SK-N-SH (cell line): Measurements from ENCODE around the gene SLC8A1.

Source experiments
- EZH2phosphoT487 ChIP-seq: fragments of 200-600 bp; sonication (generic); IDR thresholded peaks from 2 replicates; pipeline ENCODE4 v1.6.1; 2017; ENCODE audit warnings: low read depth, mixed run types, mild to moderate bottlenecking, antibody characterized with exemption, moderate library complexity, borderline replicate concordance
- JUND ChIP-seq: IDR thresholded peaks from 2 replicates; pipeline ENCODE4 v1.4.0; 2012
- RAD21 ChIP-seq: IDR thresholded peaks from 2 replicates; pipeline ENCODE4 v1.6.1; 2012; ENCODE audit warnings: mild to moderate bottlenecking, low read length
- SIN3A ChIP-seq: IDR thresholded peaks from 2 replicates; pipeline ENCODE4 v1.6.1; 2012; ENCODE audit warnings: low read depth, mild to moderate bottlenecking, low read length, moderate library complexity, borderline replicate concordance
- TF ChIP-seq, protein P1 (sequence below): IDR thresholded peaks from 2 replicates; pipeline ENCODE4 v1.4.0; 2012; ENCODE audit warnings: low read depth
- TF ChIP-seq, protein P2 (sequence below): fragments of 200-600 bp; sonication (generic); IDR thresholded peaks from 2 replicates; pipeline ENCODE4 v1.6.1; 2017; ENCODE audit warnings: antibody characterized with exemption, mild to moderate bottlenecking, moderate library complexity
- TF ChIP-seq, protein P3 (sequence below): IDR thresholded peaks from 2 replicates; pipeline ENCODE4 v1.6.1; 2012; ENCODE audit warnings: mild to moderate bottlenecking, low read depth, low read length, moderate library complexity

DNA sequence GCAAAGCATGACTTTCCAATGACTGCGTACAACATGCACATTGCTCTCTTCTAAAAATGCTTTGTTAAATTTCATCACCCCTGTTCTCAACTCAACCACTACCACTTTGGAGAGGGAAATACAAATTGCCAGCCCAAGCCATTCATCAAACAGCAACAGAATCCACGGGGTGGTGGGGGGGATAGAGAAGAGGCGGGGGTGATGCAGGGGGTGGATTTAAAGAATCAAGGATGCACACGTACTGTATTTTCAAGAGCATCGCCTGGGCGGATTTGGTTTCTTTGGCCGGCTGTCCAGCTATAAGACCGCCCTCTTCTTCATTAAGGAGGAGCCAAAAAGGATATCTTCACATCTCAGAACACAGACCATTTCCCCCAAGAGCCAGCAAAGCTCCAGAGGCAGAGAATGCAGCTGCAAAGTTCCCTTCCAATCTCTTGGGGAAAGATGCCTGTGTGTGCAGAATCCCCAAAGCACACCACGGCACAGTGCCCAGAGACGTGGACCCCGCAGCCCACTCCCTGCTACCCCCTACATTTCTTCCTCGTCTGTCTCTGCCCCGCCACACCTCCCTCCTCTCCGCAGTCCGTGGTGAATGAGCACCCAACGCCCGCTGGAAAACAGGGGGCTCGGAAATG is 977 bp downstream of the SLC8A1 start:
- TF ChIP-seq, protein P1, sequence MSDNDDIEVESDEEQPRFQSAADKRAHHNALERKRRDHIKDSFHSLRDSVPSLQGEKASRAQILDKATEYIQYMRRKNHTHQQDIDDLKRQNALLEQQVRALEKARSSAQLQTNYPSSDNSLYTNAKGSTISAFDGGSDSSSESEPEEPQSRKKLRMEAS, result no peak; the same call in 1 of the 2 replicates
- no peak for TF ChIP-seq JUND
- peak; percentile 9; the same call in 1 of the 2 replicates for TF ChIP-seq RAD21
- TF ChIP-seq, protein P2, sequence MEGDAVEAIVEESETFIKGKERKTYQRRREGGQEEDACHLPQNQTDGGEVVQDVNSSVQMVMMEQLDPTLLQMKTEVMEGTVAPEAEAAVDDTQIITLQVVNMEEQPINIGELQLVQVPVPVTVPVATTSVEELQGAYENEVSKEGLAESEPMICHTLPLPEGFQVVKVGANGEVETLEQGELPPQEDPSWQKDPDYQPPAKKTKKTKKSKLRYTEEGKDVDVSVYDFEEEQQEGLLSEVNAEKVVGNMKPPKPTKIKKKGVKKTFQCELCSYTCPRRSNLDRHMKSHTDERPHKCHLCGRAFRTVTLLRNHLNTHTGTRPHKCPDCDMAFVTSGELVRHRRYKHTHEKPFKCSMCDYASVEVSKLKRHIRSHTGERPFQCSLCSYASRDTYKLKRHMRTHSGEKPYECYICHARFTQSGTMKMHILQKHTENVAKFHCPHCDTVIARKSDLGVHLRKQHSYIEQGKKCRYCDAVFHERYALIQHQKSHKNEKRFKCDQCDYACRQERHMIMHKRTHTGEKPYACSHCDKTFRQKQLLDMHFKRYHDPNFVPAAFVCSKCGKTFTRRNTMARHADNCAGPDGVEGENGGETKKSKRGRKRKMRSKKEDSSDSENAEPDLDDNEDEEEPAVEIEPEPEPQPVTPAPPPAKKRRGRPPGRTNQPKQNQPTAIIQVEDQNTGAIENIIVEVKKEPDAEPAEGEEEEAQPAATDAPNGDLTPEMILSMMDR, result peak; percentile 5; the same call in 1 of the 2 replicates
- TF ChIP-seq SIN3A, result peak; percentile 18; the same call in 1 of the 2 replicates
- TF ChIP-seq, protein P3, sequence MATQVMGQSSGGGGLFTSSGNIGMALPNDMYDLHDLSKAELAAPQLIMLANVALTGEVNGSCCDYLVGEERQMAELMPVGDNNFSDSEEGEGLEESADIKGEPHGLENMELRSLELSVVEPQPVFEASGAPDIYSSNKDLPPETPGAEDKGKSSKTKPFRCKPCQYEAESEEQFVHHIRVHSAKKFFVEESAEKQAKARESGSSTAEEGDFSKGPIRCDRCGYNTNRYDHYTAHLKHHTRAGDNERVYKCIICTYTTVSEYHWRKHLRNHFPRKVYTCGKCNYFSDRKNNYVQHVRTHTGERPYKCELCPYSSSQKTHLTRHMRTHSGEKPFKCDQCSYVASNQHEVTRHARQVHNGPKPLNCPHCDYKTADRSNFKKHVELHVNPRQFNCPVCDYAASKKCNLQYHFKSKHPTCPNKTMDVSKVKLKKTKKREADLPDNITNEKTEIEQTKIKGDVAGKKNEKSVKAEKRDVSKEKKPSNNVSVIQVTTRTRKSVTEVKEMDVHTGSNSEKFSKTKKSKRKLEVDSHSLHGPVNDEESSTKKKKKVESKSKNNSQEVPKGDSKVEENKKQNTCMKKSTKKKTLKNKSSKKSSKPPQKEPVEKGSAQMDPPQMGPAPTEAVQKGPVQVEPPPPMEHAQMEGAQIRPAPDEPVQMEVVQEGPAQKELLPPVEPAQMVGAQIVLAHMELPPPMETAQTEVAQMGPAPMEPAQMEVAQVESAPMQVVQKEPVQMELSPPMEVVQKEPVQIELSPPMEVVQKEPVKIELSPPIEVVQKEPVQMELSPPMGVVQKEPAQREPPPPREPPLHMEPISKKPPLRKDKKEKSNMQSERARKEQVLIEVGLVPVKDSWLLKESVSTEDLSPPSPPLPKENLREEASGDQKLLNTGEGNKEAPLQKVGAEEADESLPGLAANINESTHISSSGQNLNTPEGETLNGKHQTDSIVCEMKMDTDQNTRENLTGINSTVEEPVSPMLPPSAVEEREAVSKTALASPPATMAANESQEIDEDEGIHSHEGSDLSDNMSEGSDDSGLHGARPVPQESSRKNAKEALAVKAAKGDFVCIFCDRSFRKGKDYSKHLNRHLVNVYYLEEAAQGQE, result peak; percentile 29; the same call in 1 of the 2 replicates
- no peak for TF ChIP-seq EZH2phosphoT487
